ENCODE data around the gene CA10.

CA10 gene

DNA sequence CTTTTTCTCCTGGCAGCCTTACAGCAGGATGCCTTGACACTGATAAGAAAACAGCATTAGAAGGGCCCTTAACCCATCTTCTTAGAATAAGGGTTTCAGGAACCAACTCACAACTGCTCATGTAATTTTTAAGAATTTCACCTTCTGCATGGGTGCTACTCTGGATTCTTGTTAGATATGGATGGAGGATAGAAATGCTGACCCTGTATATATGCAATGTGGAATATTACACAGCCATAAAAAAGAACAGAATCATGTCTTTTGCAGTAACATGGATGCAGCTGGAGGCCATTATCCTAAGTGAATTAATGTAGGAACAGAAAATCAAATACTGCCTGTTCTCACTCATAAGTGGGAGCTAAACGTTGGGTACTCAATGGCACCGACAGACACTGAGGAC lies 423.5 kb downstream of the CA10 start:
- no peak for ATAC-seq
- TF ChIP-seq ZNF70 (CRISPR knock-in tag; IDR thresholded peaks at IDR 0.05) (no peak), ARNTL (CRISPR knock-in tag; IDR thresholded peaks at IDR 0.05; ENCODE audit: borderline replicate concordance, low read depth) (no peak), TOX (CRISPR knock-in tag; IDR thresholded peaks at IDR 0.05; ENCODE audit: borderline replicate concordance) (no peak), PPARA (CRISPR knock-in tag; IDR thresholded peaks at IDR 0.05; ENCODE audit: borderline replicate concordance) (no peak), TCF4 (CRISPR knock-in tag; IDR thresholded peaks at IDR 0.05; ENCODE audit: borderline replicate concordance) (no peak), ZFP30 (CRISPR knock-in tag; IDR thresholded peaks at IDR 0.05) (no peak), ZFP3 (CRISPR knock-in tag; IDR thresholded peaks at IDR 0.05) (no peak), ESRRG (CRISPR knock-in tag; IDR thresholded peaks at IDR 0.05) (no peak), SNAI2 (CRISPR knock-in tag; IDR thresholded peaks at IDR 0.05) (no peak), ZC3H10 (CRISPR knock-in tag; IDR thresholded peaks at IDR 0.05) (no peak), OSR1 (CRISPR knock-in tag; IDR thresholded peaks at IDR 0.05) (no peak), ZNF565 (CRISPR knock-in tag; conservative IDR thresholded peaks at IDR 0.05; ENCODE audit: low read depth) (no peak), RARB (CRISPR knock-in tag; IDR thresholded peaks at IDR 0.05) (no peak), GLIS3 (CRISPR knock-in tag; IDR thresholded peaks at IDR 0.05) (no peak), ZNF8 (CRISPR knock-in tag; IDR thresholded peaks at IDR 0.05) (no peak)
- TF ChIP-seq, protein P1, sequence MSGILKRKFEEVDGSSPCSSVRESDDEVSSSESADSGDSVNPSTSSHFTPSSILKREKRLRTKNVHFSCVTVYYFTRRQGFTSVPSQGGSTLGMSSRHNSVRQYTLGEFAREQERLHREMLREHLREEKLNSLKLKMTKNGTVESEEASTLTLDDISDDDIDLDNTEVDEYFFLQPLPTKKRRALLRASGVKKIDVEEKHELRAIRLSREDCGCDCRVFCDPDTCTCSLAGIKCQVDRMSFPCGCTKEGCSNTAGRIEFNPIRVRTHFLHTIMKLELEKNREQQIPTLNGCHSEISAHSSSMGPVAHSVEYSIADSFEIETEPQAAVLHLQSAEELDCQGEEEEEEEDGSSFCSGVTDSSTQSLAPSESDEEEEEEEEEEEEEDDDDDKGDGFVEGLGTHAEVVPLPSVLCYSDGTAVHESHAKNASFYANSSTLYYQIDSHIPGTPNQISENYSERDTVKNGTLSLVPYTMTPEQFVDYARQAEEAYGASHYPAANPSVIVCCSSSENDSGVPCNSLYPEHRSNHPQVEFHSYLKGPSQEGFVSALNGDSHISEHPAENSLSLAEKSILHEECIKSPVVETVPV (CRISPR knock-in tag; IDR thresholded peaks at IDR 0.05): no peak
- TF ChIP-seq, protein P2, sequence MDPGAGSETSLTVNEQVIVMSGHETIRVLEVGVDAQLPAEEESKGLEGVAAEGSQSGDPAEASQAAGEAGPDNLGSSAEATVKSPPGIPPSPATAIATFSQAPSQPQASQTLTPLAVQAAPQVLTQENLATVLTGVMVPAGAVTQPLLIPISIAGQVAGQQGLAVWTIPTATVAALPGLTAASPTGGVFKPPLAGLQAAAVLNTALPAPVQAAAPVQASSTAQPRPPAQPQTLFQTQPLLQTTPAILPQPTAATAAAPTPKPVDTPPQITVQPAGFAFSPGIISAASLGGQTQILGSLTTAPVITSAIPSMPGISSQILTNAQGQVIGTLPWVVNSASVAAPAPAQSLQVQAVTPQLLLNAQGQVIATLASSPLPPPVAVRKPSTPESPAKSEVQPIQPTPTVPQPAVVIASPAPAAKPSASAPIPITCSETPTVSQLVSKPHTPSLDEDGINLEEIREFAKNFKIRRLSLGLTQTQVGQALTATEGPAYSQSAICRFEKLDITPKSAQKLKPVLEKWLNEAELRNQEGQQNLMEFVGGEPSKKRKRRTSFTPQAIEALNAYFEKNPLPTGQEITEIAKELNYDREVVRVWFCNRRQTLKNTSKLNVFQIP (CRISPR knock-in tag; IDR thresholded peaks at IDR 0.05; ENCODE audit: borderline replicate concordance, low read depth): no peak
- TF ChIP-seq, protein P3, sequence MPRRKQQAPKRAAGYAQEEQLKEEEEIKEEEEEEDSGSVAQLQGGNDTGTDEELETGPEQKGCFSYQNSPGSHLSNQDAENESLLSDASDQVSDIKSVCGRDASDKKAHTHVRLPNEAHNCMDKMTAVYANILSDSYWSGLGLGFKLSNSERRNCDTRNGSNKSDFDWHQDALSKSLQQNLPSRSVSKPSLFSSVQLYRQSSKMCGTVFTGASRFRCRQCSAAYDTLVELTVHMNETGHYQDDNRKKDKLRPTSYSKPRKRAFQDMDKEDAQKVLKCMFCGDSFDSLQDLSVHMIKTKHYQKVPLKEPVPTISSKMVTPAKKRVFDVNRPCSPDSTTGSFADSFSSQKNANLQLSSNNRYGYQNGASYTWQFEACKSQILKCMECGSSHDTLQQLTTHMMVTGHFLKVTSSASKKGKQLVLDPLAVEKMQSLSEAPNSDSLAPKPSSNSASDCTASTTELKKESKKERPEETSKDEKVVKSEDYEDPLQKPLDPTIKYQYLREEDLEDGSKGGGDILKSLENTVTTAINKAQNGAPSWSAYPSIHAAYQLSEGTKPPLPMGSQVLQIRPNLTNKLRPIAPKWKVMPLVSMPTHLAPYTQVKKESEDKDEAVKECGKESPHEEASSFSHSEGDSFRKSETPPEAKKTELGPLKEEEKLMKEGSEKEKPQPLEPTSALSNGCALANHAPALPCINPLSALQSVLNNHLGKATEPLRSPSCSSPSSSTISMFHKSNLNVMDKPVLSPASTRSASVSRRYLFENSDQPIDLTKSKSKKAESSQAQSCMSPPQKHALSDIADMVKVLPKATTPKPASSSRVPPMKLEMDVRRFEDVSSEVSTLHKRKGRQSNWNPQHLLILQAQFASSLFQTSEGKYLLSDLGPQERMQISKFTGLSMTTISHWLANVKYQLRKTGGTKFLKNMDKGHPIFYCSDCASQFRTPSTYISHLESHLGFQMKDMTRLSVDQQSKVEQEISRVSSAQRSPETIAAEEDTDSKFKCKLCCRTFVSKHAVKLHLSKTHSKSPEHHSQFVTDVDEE (CRISPR knock-in tag; IDR thresholded peaks at IDR 0.05): no peak

- TF ChIP-seq ZNF565 (CRISPR knock-in tag; conservative IDR thresholded peaks at IDR 0.05; ENCODE audit: low read depth): no peak
- TF ChIP-seq ZC3H10 (CRISPR knock-in tag; IDR thresholded peaks at IDR 0.05): no peak
- TF ChIP-seq, protein P2 (CRISPR knock-in tag; IDR thresholded peaks at IDR 0.05; ENCODE audit: borderline replicate concordance, low read depth): no peak
- no peak for TF ChIP-seq ZFP30 (CRISPR knock-in tag; IDR thresholded peaks at IDR 0.05)
- TF ChIP-seq ISL1 (CRISPR knock-in tag; IDR thresholded peaks at IDR 0.05): no peak
- TF ChIP-seq CSDC2 (CRISPR knock-in tag; IDR thresholded peaks at IDR 0.05): no peak
- TF ChIP-seq, protein P3 (CRISPR knock-in tag; IDR thresholded peaks at IDR 0.05): no peak
- TF ChIP-seq OSR1 (CRISPR knock-in tag; IDR thresholded peaks at IDR 0.05): no peak
- TF ChIP-seq CREB5 (CRISPR knock-in tag; IDR thresholded peaks at IDR 0.05; ENCODE audit: low read depth): no peak
- TF ChIP-seq TOX (CRISPR knock-in tag; IDR thresholded peaks at IDR 0.05; ENCODE audit: borderline replicate concordance): no peak
- no peak for TF ChIP-seq ZNF8 (CRISPR knock-in tag; IDR thresholded peaks at IDR 0.05)
- TF ChIP-seq ZFP3 (CRISPR knock-in tag; IDR thresholded peaks at IDR 0.05): no peak
- no peak for ATAC-seq
Measured at GRCh38 chr17:51734462-51734861, 424.1 kb downstream of the CA10 start.
